K562 (cell line): ENCODE data around the gene EPSTI1. TPM values are rescaled to one million over a fixed set of nuclear protein-coding genes. Genes with fewer than 3 reads are reported as not detected.

Experiments
- CBFA2T2 ChIP-seq: fragments of 450-650 bp; conservative IDR thresholded peaks from 2 replicates; pipeline ENCODE4 v1.6.1; 2017; ENCODE audit warnings: mild to moderate bottlenecking
- CBFA2T3 ChIP-seq: fragments of 450-650 bp; IDR thresholded peaks from 2 replicates; pipeline ENCODE4 v1.6.1; 2017
- CTBP1 ChIP-seq: fragments of 450-650 bp; IDR thresholded peaks from 2 replicates; pipeline ENCODE4 v1.6.1; 2016; ENCODE audit warnings: borderline replicate concordance
- CXXC5 ChIP-seq: fragments of 250-450 bp; sonication (Bioruptor Pico); IDR thresholded peaks from 2 replicates; pipeline ENCODE4 v1.8.0; 2022; ENCODE audit warnings: inconsistent platforms, mild to moderate bottlenecking, moderate library complexity
- ERF ChIP-seq: fragments of 450-650 bp; formaldehyde crosslinking; IDR thresholded peaks from 2 replicates; pipeline ENCODE4 v1.4.0; 2020; ENCODE audit warnings: mild to moderate bottlenecking, mixed read lengths
- HNRNPL ChIP-seq: fragments of 200-400 bp; formaldehyde crosslinking; IDR thresholded peaks from 2 replicates; pipeline ENCODE4 v1.6.1; 2017; ENCODE audit warnings: low read depth, mild to moderate bottlenecking, low read length
- TAL1 ChIP-seq: fragments of 450-650 bp; IDR thresholded peaks from 2 replicates; pipeline ENCODE4 v1.6.1; 2016; ENCODE audit warnings: mild to moderate bottlenecking
- TCF3 ChIP-seq: sonication (generic); formaldehyde crosslinking; IDR thresholded peaks from 2 replicates; pipeline ENCODE4 v1.4.0; 2020; ENCODE audit warnings: mild to moderate bottlenecking, missing genetic modification reagents
- TEAD4 ChIP-seq, 2 experiments: sonication (generic) in 1 of 2; formaldehyde crosslinking in 1 of 2; IDR thresholded peaks; 2 replicates each; pipeline versions ENCODE4 v1.6.1 to v1.8.0; 2012 to 2022; ENCODE audit warnings: borderline replicate concordance in 1 of 2, inconsistent platforms in 1 of 2, low read length in 1 of 2, mild to moderate bottlenecking in 1 of 2, missing genetic modification reagents in 1 of 2
- polyA plus RNA-seq, 8 experiments: library from polyadenylated mRNA; depleted of rRNA in 4 of 8; stranded (reverse) in 5 of 8; unstranded in 3 of 8; fragments of >200 nt; fragmentation: Nextera tagmentation in 2 of 8; fragmentation: Illumina TruSeq in 1 of 8; extraction: Ambion mirVana in 2 of 8; extraction: Trizol in 1 of 8; gene quantifications; 2 replicates each; pipeline versions ENCODE4 v1.2.1 to v1.2.3, GENCODE V29; 2011 to 2014; ENCODE audit warnings: inconsistent platforms in 1 of 8, missing spikeins in 1 of 8
- total RNA-seq, 7 experiments: library from RNA; depleted of rRNA in 6 of 7; stranded (reverse); fragments of >200 nt in 6 of 7; fragmentation: Illumina TruSeq in 2 of 7; extraction: Trizol in 2 of 7; gene quantifications; 2 replicates each; pipeline versions ENCODE4 v1.2.1 to v1.2.3, GENCODE V29; 2011 to 2021; ENCODE audit warnings: low replicate concordance in 1 of 7
- TF ChIP-seq, protein P1 (sequence below): sonication (generic); IDR thresholded peaks from 2 replicates; pipeline ENCODE4 v1.6.1; 2016
- TF ChIP-seq, protein P2 (sequence below): sonication (generic); formaldehyde crosslinking; IDR thresholded peaks from 2 replicates; pipeline ENCODE4 v1.8.1; 2023; ENCODE audit warnings: mild to moderate bottlenecking, missing genetic modification reagents

The EPSTI1 gene
- total and polyA plus RNA-seq, 9 of the 15 experiments (the other 6 are each of a cell fraction or from before 2014, with no cell fraction given): 0.18 to 1.0 TPM; not detected in 7

DNA sequence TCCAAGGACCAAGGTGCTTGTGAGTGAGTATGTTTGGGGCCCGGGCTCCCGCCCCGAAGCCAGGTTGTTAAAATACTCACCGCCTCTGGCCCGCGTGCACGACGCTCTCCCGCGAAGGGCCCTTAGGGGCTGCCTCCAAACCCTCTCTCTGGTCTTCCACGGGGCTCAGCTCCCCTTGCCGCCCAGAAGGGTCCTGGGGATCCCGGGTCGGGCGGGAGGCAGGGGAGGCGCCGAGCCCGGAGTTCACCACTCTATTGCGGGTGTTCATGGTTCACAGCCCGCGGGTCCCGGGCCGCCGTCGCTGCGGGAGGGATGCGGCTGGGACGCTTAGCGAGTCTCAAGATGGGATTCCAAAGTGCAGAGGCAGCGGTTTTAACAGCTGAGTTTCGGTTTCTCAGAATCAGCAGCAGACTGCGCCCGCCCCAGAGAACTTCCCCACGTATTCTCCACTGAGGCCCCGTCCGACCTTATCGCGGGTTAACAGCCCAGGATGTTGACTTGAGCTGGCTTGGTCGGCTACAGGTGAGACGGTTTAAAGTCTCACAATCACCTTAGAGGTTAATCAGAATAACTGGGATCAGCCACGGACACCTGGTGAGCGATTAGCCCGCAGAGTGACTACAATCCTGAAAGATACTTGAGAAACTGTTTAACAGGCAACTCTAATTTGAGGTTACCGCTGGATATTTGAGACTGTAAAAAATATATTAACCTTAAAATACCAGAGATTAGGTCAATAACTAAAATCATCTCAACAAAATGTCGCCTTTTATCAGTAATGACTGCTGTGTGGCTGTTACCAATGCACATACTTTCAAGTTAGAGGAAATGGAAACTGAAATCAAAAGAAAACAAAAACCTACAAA lies at the start of gene EPSTI1 (continued):
- TF ChIP-seq, protein P1, sequence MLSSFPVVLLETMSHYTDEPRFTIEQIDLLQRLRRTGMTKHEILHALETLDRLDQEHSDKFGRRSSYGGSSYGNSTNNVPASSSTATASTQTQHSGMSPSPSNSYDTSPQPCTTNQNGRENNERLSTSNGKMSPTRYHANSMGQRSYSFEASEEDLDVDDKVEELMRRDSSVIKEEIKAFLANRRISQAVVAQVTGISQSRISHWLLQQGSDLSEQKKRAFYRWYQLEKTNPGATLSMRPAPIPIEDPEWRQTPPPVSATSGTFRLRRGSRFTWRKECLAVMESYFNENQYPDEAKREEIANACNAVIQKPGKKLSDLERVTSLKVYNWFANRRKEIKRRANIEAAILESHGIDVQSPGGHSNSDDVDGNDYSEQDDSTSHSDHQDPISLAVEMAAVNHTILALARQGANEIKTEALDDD: peak; percentile 26; the same call in 1 of the 2 replicates
- TF ChIP-seq CBFA2T2 (peak; percentile 47), TAL1 (peak; percentile 62), HNRNPL (no peak), CBFA2T3 (peak; percentile 75), CTBP1 (peak; percentile 35; the same call in 1 of the 2 replicates), TCF3 (0 out of 2 replicates have a peak, but pooled peaks have one; percentile 30), ERF (CRISPR knock-in tag) (no peak), TEAD4 (IDR thresholded peaks at IDR 0.05; ENCODE audit: low read length) (peak; percentile 63), TEAD4 (CRISPR knock-in tag; IDR thresholded peaks at IDR 0.05; ENCODE audit: borderline replicate concordance) (no peak), CXXC5 (CRISPR knock-in tag) (peak; percentile 39)
- TF ChIP-seq, protein P2, sequence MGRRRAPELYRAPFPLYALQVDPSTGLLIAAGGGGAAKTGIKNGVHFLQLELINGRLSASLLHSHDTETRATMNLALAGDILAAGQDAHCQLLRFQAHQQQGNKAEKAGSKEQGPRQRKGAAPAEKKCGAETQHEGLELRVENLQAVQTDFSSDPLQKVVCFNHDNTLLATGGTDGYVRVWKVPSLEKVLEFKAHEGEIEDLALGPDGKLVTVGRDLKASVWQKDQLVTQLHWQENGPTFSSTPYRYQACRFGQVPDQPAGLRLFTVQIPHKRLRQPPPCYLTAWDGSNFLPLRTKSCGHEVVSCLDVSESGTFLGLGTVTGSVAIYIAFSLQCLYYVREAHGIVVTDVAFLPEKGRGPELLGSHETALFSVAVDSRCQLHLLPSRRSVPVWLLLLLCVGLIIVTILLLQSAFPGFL (CRISPR knock-in tag): no peak
